ENCODE measurements around the gene CD8B. TPM values are rescaled to one million over a fixed set of nuclear protein-coding genes. Genes with fewer than 3 reads are reported as not detected.
"Not testable (repeated sequence)": the region's sequence is repeated elsewhere in the genome, so short reads cannot be mapped to it uniquely, and the experiment has no call there.

The CD8B gene
- total RNA-seq, 2 experiments from 2014 or later = 0.75 to 1.1 TPM

GRCh38 chr2:86836915-86837695, 24.6 kb downstream of the CD8B start:
- ATAC-seq (ENCODE audit: poor library complexity) (peak; percentile 44), DNase-seq (peak in 5 of 14 experiments; percentile 8 to 67 (median 54))
- H3K36me3 Mint-ChIP-seq (ENCODE audit: low read depth); H3K36me3 ChIP-seq (ENCODE audit: insufficient read depth, low read length); H3K9me3 Mint-ChIP-seq; H3K9me3 ChIP-seq (ENCODE audit: control insufficient read depth in 1 of 2, insufficient read depth in 1 of 2, low read length in 2 of 2); intact Hi-C loops (cut with DNase I, micrococcal nuclease); H3K4me3 ChIP-seq (ENCODE audit: low read length); H3K27me3 Mint-ChIP-seq; H3K27me3 ChIP-seq (ENCODE audit: control insufficient read depth in 1 of 2, insufficient read depth in 2 of 2, low read length in 2 of 2); H3K27ac ChIP-seq (ENCODE audit: low read depth in 1 of 2, low read length in 2 of 2); CTCF ChIA-PET; H3K4me1 ChIP-seq (ENCODE audit: insufficient read depth, low read length): not testable (repeated sequence)
- POLR2A ChIA-PET = interaction anchor here (1.0 kb wide), 1 partner anchor 11 kb away, joined by 3 read pairs; no protein-coding TSS in a partner anchor
- Mint-ChIP-seq H3K27ac (peak overlapping the region; percentile 53), H3K4me3 (peak overlapping the region; percentile 67), H3K4me1 (ENCODE audit: low read depth) (peaks cover 17% of the 10 kb centered on the region)

- H3K9me3 Mint-ChIP-seq; DNase-seq; H3K9me3 ChIP-seq (ENCODE audit: control insufficient read depth in 1 of 2, insufficient read depth in 1 of 2, low read length in 2 of 2); ATAC-seq (ENCODE audit: poor library complexity); H3K27ac ChIP-seq (ENCODE audit: low read depth in 1 of 2, low read length in 2 of 2); CTCF ChIA-PET; H3K4me3 Mint-ChIP-seq; H3K27ac Mint-ChIP-seq; intact Hi-C loops (cut with DNase I, micrococcal nuclease); H3K27me3 ChIP-seq (ENCODE audit: control insufficient read depth in 1 of 2, insufficient read depth in 2 of 2, low read length in 2 of 2); H3K4me1 ChIP-seq (ENCODE audit: insufficient read depth, low read length); H3K27me3 Mint-ChIP-seq; H3K36me3 ChIP-seq (ENCODE audit: insufficient read depth, low read length); H3K4me3 ChIP-seq (ENCODE audit: low read length); POLR2A ChIA-PET; H3K36me3 Mint-ChIP-seq (ENCODE audit: low read depth): not testable (repeated sequence)
- H3K4me1 Mint-ChIP-seq (ENCODE audit: low read depth) = peaks cover 14% of the 10 kb centered on the region
Observed at GRCh38 chr2:86835548-86835889, 26.2 kb downstream of the CD8B start.

DNA sequence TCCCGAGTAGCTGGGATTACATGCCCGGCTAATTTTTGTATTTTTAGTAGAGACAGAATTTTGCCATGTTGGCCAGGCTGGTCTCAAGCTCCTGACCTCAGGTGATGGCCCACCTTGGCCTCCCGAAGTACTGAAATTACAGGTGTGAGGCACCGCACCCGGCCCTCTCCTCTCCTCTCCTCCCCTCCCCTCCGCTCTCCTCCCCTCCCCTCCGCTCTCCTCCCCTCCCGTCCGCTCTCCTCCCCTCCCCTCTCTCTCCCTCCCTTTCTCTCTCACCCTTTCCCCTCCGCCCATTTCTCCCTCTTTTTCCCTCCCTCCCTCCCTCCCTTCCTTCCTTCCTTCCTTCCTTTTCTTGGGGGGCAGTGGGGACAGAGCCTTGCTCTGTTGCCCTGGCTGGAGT, 28.4 kb downstream of the CD8B start:
- Mint-ChIP-seq H3K9me3 (no peaks in the 10 kb centered on the region), H3K36me3 (ENCODE audit: low read depth) (no peaks in the 10 kb centered on the region), H3K4me1 (ENCODE audit: low read depth) (peaks cover 14% of the 10 kb centered on the region), H3K4me3 (no peak overlapping the region), H3K27me3 (peaks cover 6% of the 10 kb centered on the region), H3K27ac (no peak overlapping the region)
- Histone ChIP-seq H3K27ac (ENCODE audit: low read depth in 1 of 2, low read length in 2 of 2) (no peak overlapping the region), H3K36me3 (ENCODE audit: insufficient read depth, low read length) (no peaks in the 10 kb centered on the region), H3K4me1 (ENCODE audit: insufficient read depth, low read length) (no peaks in the 10 kb centered on the region), H3K27me3 (ENCODE audit: control insufficient read depth in 1 of 2, insufficient read depth in 2 of 2, low read length in 2 of 2) (peaks cover 0 to 3% of the 10 kb centered on the region in 2 experiments), H3K9me3 (ENCODE audit: control insufficient read depth in 1 of 2, insufficient read depth in 1 of 2, low read length in 2 of 2) (no peaks in the 10 kb centered on the region), H3K4me3 (ENCODE audit: low read length) (no peak overlapping the region)
- intact Hi-C loops (cut with DNase I, micrococcal nuclease) = no loop called here
- no peak for ATAC-seq (ENCODE audit: poor library complexity)
- no peak for TF ChIP-seq CTCF (IDR thresholded peaks at IDR 0.05)
- ChIA-PET CTCF (no interaction called here), POLR2A (no interaction called here)
- no peak for DNase-seq

- H3K4me3 ChIP-seq (ENCODE audit: low read length) = no peak overlapping the region
- H3K4me1 ChIP-seq (ENCODE audit: insufficient read depth, low read length) = no peaks in the 10 kb centered on the region
- peaks cover 0 to 5% of the 10 kb centered on the region in 2 experiments for H3K27me3 ChIP-seq (ENCODE audit: control insufficient read depth in 1 of 2, insufficient read depth in 2 of 2, low read length in 2 of 2)
- H3K27ac ChIP-seq (ENCODE audit: low read depth in 1 of 2, low read length in 2 of 2) = no peak overlapping the region
- H3K9me3 Mint-ChIP-seq = no peaks in the 10 kb centered on the region
- no peaks in the 10 kb centered on the region for H3K36me3 ChIP-seq (ENCODE audit: insufficient read depth, low read length)
- no peaks in the 10 kb centered on the region for H3K9me3 ChIP-seq (ENCODE audit: control insufficient read depth in 1 of 2, insufficient read depth in 1 of 2, low read length in 2 of 2)
- peaks cover 6% of the 10 kb centered on the region for H3K27me3 Mint-ChIP-seq
- ChIA-PET CTCF (no interaction called here), POLR2A (no interaction called here)
- DNase-seq = no peak
- no peak for TF ChIP-seq CTCF (IDR thresholded peaks at IDR 0.05)
- intact Hi-C loops (cut with DNase I, micrococcal nuclease) = no loop called here
- no peak overlapping the region for H3K4me3 Mint-ChIP-seq
- ATAC-seq (ENCODE audit: poor library complexity) = no peak
- no peaks in the 10 kb centered on the region for H3K36me3 Mint-ChIP-seq (ENCODE audit: low read depth)
- H3K27ac Mint-ChIP-seq = no peak overlapping the region
- H3K4me1 Mint-ChIP-seq (ENCODE audit: low read depth) = peaks cover 8% of the 10 kb centered on the region
Observed at GRCh38 chr2:86832334-86833096, 29.2 kb downstream of the CD8B start.
